ENCODE data around the gene SMC2.

DNA sequence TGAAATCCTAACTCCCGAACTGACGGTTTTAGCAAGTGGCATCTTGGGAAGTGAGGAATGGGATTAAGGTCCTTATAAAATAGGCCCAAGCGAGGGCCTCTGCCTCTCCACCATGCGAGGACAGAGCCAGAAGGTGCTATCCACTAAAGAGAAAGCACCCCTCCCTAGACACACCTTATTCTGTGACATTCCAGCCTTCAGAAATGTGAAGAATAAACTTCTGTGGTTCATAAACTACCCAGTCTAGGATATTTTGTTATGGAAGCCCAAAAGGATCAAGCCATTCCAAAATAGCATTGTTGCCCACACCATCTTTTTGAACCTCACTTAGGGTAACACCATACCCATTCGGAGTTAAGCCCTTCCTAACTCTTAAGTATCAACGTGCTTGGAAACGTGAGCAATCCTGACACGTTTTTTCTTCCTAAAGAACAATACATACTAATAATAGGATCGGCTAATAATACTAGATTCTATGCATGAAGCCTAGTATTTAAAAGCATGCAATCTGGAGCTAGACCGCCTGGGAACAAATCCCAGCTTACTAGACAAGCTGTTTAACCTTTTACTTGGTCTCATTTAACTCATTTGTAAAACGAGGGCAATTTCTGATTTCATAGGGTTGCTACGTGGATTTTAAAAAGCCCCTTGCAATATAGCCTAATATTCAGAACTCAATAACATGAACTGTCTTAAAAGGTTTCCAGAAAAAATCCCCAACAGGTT, 1.1 kb upstream of the SMC2 start:
- TF ChIP-seq, protein P1, sequence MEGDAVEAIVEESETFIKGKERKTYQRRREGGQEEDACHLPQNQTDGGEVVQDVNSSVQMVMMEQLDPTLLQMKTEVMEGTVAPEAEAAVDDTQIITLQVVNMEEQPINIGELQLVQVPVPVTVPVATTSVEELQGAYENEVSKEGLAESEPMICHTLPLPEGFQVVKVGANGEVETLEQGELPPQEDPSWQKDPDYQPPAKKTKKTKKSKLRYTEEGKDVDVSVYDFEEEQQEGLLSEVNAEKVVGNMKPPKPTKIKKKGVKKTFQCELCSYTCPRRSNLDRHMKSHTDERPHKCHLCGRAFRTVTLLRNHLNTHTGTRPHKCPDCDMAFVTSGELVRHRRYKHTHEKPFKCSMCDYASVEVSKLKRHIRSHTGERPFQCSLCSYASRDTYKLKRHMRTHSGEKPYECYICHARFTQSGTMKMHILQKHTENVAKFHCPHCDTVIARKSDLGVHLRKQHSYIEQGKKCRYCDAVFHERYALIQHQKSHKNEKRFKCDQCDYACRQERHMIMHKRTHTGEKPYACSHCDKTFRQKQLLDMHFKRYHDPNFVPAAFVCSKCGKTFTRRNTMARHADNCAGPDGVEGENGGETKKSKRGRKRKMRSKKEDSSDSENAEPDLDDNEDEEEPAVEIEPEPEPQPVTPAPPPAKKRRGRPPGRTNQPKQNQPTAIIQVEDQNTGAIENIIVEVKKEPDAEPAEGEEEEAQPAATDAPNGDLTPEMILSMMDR (IDR thresholded peaks at IDR 0.05; ENCODE audit: insufficient read depth, low read depth, low read length): no peak
- no peak for TF ChIP-seq EZH2 (IDR thresholded peaks at IDR 0.05; ENCODE audit: insufficient read depth, low read length)
